Measurements from ENCODE around the gene SLC25A23.

- no peak for TF ChIP-seq CTCF (IDR thresholded peaks at IDR 0.05; ENCODE audit: low read depth, low read length)
- TF ChIP-seq POLR2A (IDR thresholded peaks at IDR 0.05; ENCODE audit: extremely low read depth, insufficient read length) = no peak
- no peak for TF ChIP-seq MAX (IDR thresholded peaks at IDR 0.05; ENCODE audit: low read depth, low read length)
Measured at GRCh38 chr19:6402837-6403608, 56.6 kb downstream of the SLC25A23 start.
